Activated CD8-positive, alpha-beta memory T cell treated with anti-CD3 and anti-CD28 coated beads, Interleukin-2, amount 10 ng/mL, durations not matched to agents 7 days and 5 days (primary cell): ENCODE results near the gene SIRT4. TPM values are rescaled to one million over a fixed set of nuclear protein-coding genes. Genes with fewer than 3 reads are reported as not detected.
"Not testable (repeated sequence)": the region's sequence is repeated elsewhere in the genome, so short reads cannot be mapped to it uniquely, and the experiment has no call there.

Experiments used
- ATAC-seq: fragments of 150-1000 bp; cut with Tn5 transposase; one replicate; pipeline ENCODE4 v1.10.0; 2021; ENCODE audit warnings: moderate library complexity
- CTCF ChIA-PET: fragments of 350-600 bp; sonication (Branson Sonifier 250); formaldehyde crosslinking; loops from one replicate; lab custom pipeline; 2021; ENCODE audit warnings: antibody characterized with exemption; lab: Charles Lee
- DNase-seq: peaks from one replicate; pipeline ENCODE4 v3.0.0-alpha.2; 2020
- H3K27ac Mint-ChIP-seq: one replicate; pipeline ENCODE4 v1.8.0; 2021; ENCODE audit warnings: mild to moderate bottlenecking, mixed read lengths
- H3K27me3 Mint-ChIP-seq: one replicate; pipeline ENCODE4 v1.8.0; 2021; ENCODE audit warnings: mixed read lengths
- H3K36me3 Mint-ChIP-seq: one replicate; pipeline ENCODE4 v1.8.0; 2021; ENCODE audit warnings: mild to moderate bottlenecking, mixed read lengths
- H3K4me1 Mint-ChIP-seq: one replicate; pipeline ENCODE4 v1.8.0; 2021; ENCODE audit warnings: mixed read lengths
- H3K4me3 Mint-ChIP-seq: one replicate; pipeline ENCODE4 v1.8.0; 2021; ENCODE audit warnings: mild to moderate bottlenecking, moderate library complexity, mixed read lengths
- H3K9me3 Mint-ChIP-seq: one replicate; pipeline ENCODE4 v1.8.0; 2022; ENCODE audit warnings: low read depth, mixed read lengths
- total RNA-seq, 2 experiments: library from RNA; stranded (reverse); gene quantifications; one replicate each; pipeline ENCODE4 v1.2.3, GENCODE V29; 2021

Gene SIRT4
- total RNA-seq, 2 experiments from 2014 or later = 2.4 to 3.0 TPM

GRCh38 chr12:120331390-120331789 is 29.3 kb downstream of the SIRT4 start:
- Mint-ChIP-seq H3K4me1 (no peaks in the 10 kb centered on the region), H3K9me3 (no peaks in the 10 kb centered on the region), H3K27me3 (no peaks in the 10 kb centered on the region), H3K27ac (no peak overlapping the region), H3K36me3 (no peaks in the 10 kb centered on the region), H3K4me3 (no peak overlapping the region)
- CTCF ChIA-PET = no interaction called here
- no peak for ATAC-seq
- no peak for DNase-seq

- Mint-ChIP-seq H3K4me1 (no peaks in the 10 kb centered on the region), H3K9me3 (no peaks in the 10 kb centered on the region)
These were observed 29.9 kb downstream of the SIRT4 start for GRCh38 chr12:120332041-120332440.

GRCh38 chr12:120332523-120332922 is 30.4 kb downstream of the SIRT4 start:
- CTCF ChIA-PET = interaction anchor here (1.1 kb wide), 1 partner anchor 15 kb away, joined by 3 read pairs; no protein-coding TSS in a partner anchor
- DNase-seq = no peak
- ATAC-seq = no peak
- Mint-ChIP-seq H3K36me3 (peaks cover 6% of the 10 kb centered on the region), H3K27me3 (peaks cover under 1% of the 10 kb centered on the region), H3K4me3 (no peak overlapping the region), H3K27ac (no peak overlapping the region), H3K4me1 (no peaks in the 10 kb centered on the region), H3K9me3 (peaks cover 2% of the 10 kb centered on the region)

More at GRCh38 chr12:120332041-120332440, 29.9 kb downstream of the SIRT4 start:
- Mint-ChIP-seq H3K4me3 (no peak overlapping the region), H3K36me3 (peaks cover 3% of the 10 kb centered on the region), H3K27me3 (no peaks in the 10 kb centered on the region), H3K27ac (no peak overlapping the region)
- CTCF ChIA-PET = no interaction called here
- no peak for ATAC-seq
- no peak for DNase-seq

GRCh38 chr12:120335447-120335846 is 33.3 kb downstream of the SIRT4 start:
- not testable (repeated sequence) for H3K9me3 Mint-ChIP-seq, H3K4me3 Mint-ChIP-seq, H3K27ac Mint-ChIP-seq, H3K4me1 Mint-ChIP-seq, ATAC-seq, H3K27me3 Mint-ChIP-seq
- peak; percentile 60 for DNase-seq
- H3K36me3 Mint-ChIP-seq = peaks cover 10% of the 10 kb centered on the region
- CTCF ChIA-PET = interaction anchor here (0.7 to 1.6 kb wide), 4 partner anchors 8 to 94 kb away, joined by 3 to 4 read pairs (median 4); partner anchors contain the start of genes PLA2G1B, RNU4-1 and SIRT4

- not testable (repeated sequence) for H3K4me3 Mint-ChIP-seq, ATAC-seq
These were observed 34.3 kb downstream of the SIRT4 start for GRCh38 chr12:120336392-120336791.

GRCh38 chr12:120337730-120338129 is 35.6 kb downstream of the SIRT4 start:
- H3K4me3 Mint-ChIP-seq = no peak overlapping the region
- no peak for DNase-seq

More at GRCh38 chr12:120336392-120336791, 34.3 kb downstream of the SIRT4 start:
- H3K27me3 Mint-ChIP-seq, H3K9me3 Mint-ChIP-seq, H3K27ac Mint-ChIP-seq, H3K4me1 Mint-ChIP-seq, DNase-seq: not testable (repeated sequence)
- CTCF ChIA-PET = interaction anchor here (0.6 to 1.2 kb wide), 2 partner anchors 35 to 93 kb away, joined by 3 to 4 read pairs; no protein-coding TSS in a partner anchor
- peaks cover 10% of the 10 kb centered on the region for H3K36me3 Mint-ChIP-seq

GRCh38 chr12:120339256-120339655 is 37.1 kb downstream of the SIRT4 start:
- CTCF ChIA-PET = interaction anchor here (1.1 kb wide), 1 partner anchor 117 kb away, joined by 3 read pairs; no protein-coding TSS in a partner anchor
- no peaks in the 10 kb centered on the region for H3K4me1 Mint-ChIP-seq
- no peak overlapping the region for H3K4me3 Mint-ChIP-seq

More at GRCh38 chr12:120337730-120338129, 35.6 kb downstream of the SIRT4 start:
- Mint-ChIP-seq H3K27ac (no peak overlapping the region), H3K9me3 (peaks cover 8% of the 10 kb centered on the region), H3K4me1 (no peaks in the 10 kb centered on the region), H3K27me3 (peaks cover 8% of the 10 kb centered on the region), H3K36me3 (peaks cover 10% of the 10 kb centered on the region)
- CTCF ChIA-PET = interaction anchor here (1.3 kb wide), 1 partner anchor 29 kb away, joined by 3 read pairs; no protein-coding TSS in a partner anchor
- ATAC-seq = no peak

GRCh38 chr12:120342175-120343038 is 40.3 kb downstream of the SIRT4 start:
- no peak for ATAC-seq
- H3K27me3 Mint-ChIP-seq = peaks cover 8% of the 10 kb centered on the region
- no peak overlapping the region for H3K27ac Mint-ChIP-seq
- DNase-seq = no peak
- H3K9me3 Mint-ChIP-seq = peaks cover 8% of the 10 kb centered on the region
- no peaks in the 10 kb centered on the region for H3K4me1 Mint-ChIP-seq
- CTCF ChIA-PET = no interaction called here
- H3K36me3 Mint-ChIP-seq = peaks cover 5% of the 10 kb centered on the region
- H3K4me3 Mint-ChIP-seq = no peak overlapping the region

More at GRCh38 chr12:120339256-120339655, 37.1 kb downstream of the SIRT4 start:
- Mint-ChIP-seq H3K27me3 (peaks cover 8% of the 10 kb centered on the region), H3K9me3 (peaks cover 8% of the 10 kb centered on the region), H3K36me3 (peaks cover 10% of the 10 kb centered on the region), H3K27ac (no peak overlapping the region)
- ATAC-seq = no peak
- no peak for DNase-seq

GRCh38 chr12:120343039-120343537 is 41.0 kb downstream of the SIRT4 start:
- Mint-ChIP-seq H3K4me1 (no peaks in the 10 kb centered on the region), H3K27ac (no peak overlapping the region), H3K4me3 (no peak overlapping the region), H3K36me3 (no peaks in the 10 kb centered on the region), H3K27me3 (peaks cover under 1% of the 10 kb centered on the region), H3K9me3 (peaks cover under 1% of the 10 kb centered on the region)
- DNase-seq = no peak
- no peak for ATAC-seq
- CTCF ChIA-PET = no interaction called here

- CTCF ChIA-PET = no interaction called here
- Mint-ChIP-seq H3K9me3 (no peaks in the 10 kb centered on the region), H3K4me3 (no peak overlapping the region), H3K4me1 (no peaks in the 10 kb centered on the region), H3K27ac (no peak overlapping the region), H3K36me3 (no peaks in the 10 kb centered on the region), H3K27me3 (no peaks in the 10 kb centered on the region)
- ATAC-seq (no peak), DNase-seq (no peak)
These were observed 41.6 kb downstream of the SIRT4 start for GRCh38 chr12:120343692-120344091.

- no peaks in the 10 kb centered on the region for H3K4me1 Mint-ChIP-seq
- DNase-seq (no peak), ATAC-seq (no peak)
- CTCF ChIA-PET = no interaction called here
- no peaks in the 10 kb centered on the region for H3K36me3 Mint-ChIP-seq
- H3K9me3 Mint-ChIP-seq = no peaks in the 10 kb centered on the region
- H3K27ac Mint-ChIP-seq = no peak overlapping the region
- H3K27me3 Mint-ChIP-seq = no peaks in the 10 kb centered on the region
- H3K4me3 Mint-ChIP-seq = no peak overlapping the region
These were observed 43.9 kb downstream of the SIRT4 start for GRCh38 chr12:120346031-120346430.

- H3K36me3 Mint-ChIP-seq = no peaks in the 10 kb centered on the region
- no peak overlapping the region for H3K27ac Mint-ChIP-seq
- no peaks in the 10 kb centered on the region for H3K27me3 Mint-ChIP-seq
- no peaks in the 10 kb centered on the region for H3K9me3 Mint-ChIP-seq
- DNase-seq = no peak
- no peak overlapping the region for H3K4me3 Mint-ChIP-seq
- CTCF ChIA-PET = interaction anchor here (1.4 kb wide), 1 partner anchor 10 kb away, joined by 4 read pairs; no protein-coding TSS in a partner anchor
- H3K4me1 Mint-ChIP-seq = no peaks in the 10 kb centered on the region
- no peak for ATAC-seq
These were observed 44.6 kb downstream of the SIRT4 start for GRCh38 chr12:120346681-120347080.

- CTCF ChIA-PET = interaction anchor here (1.4 kb wide), 1 partner anchor 9 kb away, joined by 4 read pairs; no protein-coding TSS in a partner anchor
- Mint-ChIP-seq H3K36me3 (no peaks in the 10 kb centered on the region), H3K9me3 (no peaks in the 10 kb centered on the region), H3K27ac (no peak overlapping the region), H3K4me3 (no peak overlapping the region), H3K4me1 (no peaks in the 10 kb centered on the region), H3K27me3 (no peaks in the 10 kb centered on the region)
- DNase-seq (no peak), ATAC-seq (no peak)
These were observed 45.6 kb downstream of the SIRT4 start for GRCh38 chr12:120347766-120348165.
